Right lung (tissue), 5 donors: Measurements from ENCODE around the gene SDS. TPM values are rescaled to one million over a fixed set of nuclear protein-coding genes. Genes with fewer than 3 reads are reported as not detected.

ENCODE experiments used
- DNase-seq, 2 donors: peaks; one replicate each; pipeline ENCODE4 v3.0.0-alpha.2; 2013
- polyA plus RNA-seq, 5 donors: library from polyadenylated mRNA; unstranded; fragments of 120-200 nt; gene quantifications; one replicate each; pipeline versions ENCODE4 v1.2.1 to v1.2.3, GENCODE V29; 2013; ENCODE audit warnings: inconsistent platforms in 1 of 5, low replicate concordance in 1 of 5; ENCODE audit not compliant: insufficient read length in 5 of 5, insufficient read depth in 1 of 5

The SDS gene
- polyA plus RNA-seq, 5 donors = 0.17 to 0.40 (median 0.28) TPM; not detected in 1

DNA sequence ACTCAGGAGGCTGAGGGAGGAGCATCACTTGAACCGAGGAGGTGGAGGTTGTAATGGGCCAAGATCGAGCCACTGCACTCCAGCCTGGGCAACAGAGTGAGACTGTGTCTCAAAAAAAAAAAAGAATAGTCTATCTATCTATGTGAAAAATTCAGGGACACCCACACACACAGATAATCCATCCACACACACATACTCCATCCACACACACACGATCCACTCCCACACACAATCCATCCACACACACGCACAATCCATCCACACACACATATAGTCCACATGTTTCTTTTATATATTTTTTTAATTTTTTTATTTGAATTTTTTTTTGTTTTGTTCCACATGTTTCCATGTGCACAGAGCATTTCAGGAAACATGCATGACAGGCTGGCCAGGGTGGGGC is 3.3 kb downstream of the SDS start:
- DNase-seq = no peak

DNA sequence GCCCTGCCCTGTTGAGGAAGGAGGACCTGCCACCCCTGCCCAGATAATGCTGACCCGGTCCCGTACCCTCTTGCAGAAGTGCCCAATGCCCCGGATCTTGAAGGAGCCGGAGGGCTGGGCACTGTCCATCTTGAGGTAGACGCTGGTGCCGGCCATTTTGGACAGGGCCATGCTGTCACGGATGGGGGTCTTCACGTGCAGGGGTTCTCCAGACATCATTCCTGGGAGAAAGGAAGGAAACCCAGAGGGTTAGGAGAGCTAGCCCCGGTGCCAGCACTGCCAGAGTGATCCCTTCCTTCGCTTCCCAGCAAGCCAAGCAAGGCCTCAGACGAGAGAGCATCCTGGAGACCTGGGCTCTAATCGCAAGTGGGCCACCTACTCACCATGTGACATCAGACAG is 4.2 kb downstream of the SDS start:
- DNase-seq = no peak

DNA sequence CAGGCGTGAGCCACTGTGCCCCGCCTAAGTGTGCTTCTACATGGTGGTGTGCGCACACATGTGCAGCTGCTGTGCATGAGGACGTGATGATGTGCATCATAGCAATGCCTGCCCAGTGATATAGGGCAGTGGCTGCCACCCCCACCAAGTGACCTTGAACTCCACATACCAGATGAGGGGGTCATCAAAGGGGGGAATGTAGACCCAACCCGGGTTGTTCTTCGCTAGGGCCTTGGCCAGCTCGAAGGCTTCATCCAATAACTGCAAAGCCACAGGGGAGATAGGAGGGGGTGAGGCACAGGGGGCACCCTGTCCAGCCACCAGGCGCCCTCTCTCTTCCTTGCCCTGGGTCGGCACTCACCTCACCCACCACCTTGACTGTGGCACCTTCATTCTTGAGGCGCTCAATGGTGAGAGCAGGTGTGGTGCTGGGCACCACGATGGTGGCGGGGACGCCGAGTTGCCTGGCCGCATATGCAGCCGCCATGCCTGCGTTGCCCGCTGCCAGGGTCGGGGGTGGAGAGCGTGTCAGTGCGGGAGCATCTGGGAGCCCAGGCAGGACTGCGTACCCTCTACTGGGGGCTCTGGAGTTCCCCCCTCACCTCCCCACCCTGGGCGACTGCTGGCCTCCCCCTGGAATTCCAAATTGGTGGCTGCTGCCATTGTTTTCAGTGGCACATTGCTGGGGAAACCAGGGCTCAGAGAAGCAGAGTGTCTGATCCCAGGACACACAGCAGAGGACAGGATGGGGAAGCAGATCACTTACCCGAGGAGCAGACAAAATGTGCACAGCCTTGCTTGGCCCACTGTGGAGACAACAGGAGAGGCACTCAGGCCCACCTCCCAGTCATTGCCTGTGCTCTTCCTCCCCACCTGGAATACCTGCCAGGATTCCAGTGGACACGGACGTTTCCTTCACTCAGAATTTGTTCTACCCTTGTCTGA is 5.1 kb downstream of the SDS start:
- no peak for DNase-seq

DNA sequence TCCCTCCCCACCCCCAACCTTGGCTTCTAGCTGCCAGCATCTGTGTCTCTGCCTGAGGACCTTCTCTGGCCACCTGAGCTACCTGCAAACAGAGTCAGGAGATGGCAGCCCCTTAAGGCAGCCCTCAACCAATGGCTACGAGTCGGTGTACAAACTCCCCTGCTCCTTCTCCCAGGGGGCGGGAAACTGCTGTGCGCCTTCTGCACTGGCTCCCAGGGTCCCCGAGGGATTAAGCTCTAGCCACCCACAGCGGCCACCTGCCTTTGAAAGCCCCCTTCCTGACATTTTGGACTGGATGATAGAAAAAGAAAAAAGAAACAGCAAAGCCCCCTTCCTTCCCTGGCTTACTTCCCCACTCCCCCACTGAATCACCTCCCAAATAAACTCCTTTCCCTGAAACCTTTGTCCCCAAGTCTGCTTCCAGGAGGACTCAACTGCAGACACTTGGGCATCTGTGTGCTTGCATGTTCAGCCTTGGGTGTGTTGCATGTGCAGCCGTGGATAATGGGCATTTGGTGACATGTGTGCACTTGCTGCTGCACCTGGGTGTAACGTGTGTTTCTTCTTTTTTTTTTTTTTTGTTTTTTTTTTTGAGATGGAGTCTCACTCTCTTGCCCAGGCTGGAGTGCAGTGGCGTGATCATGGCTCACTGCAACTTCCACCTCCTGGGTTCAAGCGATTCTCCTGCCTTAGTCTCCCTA is 6.0 kb downstream of the SDS start:
- DNase-seq = no peak

DNA sequence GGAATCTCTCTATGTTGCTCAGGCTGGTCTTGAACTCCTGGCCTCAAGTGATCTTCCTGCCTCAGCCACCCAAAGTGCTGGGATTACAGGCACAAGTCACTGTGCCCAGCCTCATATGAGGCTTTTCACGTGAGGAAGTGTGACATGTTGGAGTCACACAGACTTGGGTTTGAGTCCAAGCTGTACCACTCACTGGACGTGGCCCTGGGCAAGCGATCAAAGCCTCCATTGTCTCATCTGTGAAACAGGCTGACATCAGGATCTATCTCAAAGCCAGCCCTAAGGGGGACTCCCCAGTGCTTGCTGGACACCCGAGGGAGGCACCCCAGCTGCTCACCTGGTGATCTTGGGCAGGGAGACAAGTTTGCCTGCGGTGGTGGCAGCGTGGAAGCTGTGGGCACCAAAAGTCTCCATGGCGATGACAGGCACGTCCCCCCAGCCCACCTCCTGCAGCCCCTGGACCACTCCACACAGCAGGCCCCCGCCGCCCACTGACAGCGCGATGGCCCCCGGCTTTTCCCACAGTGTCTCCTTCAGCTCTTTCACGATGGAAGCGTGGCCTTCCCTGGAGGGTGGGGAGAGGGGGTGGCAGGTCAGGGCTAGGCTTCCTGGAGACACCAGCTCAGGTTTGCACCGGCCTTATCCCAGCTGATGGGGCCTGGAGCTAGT is 6.7 kb downstream of the SDS start:
- DNase-seq = no peak

DNA sequence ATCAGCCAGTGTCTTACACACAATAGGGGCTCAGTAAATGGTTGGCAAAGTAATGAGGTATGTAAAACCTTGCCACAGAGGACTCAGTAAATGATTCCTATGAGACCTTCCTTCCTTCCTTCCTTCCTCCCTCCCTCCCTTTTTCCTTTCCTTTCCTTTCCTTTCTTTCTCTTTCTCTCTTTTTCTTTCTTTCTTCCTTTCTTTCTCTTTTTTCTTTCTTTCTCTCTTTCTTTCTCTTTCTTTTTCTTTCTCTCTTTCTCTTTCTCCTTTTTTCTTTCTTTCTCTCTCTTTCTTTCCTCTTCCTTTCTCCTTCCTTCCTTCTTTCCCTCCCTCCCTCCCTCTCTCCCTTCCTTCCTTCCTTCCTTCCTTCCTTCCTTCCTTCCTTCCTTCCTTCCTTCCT is 7.5 kb downstream of the SDS start:
- no peak for DNase-seq

DNA sequence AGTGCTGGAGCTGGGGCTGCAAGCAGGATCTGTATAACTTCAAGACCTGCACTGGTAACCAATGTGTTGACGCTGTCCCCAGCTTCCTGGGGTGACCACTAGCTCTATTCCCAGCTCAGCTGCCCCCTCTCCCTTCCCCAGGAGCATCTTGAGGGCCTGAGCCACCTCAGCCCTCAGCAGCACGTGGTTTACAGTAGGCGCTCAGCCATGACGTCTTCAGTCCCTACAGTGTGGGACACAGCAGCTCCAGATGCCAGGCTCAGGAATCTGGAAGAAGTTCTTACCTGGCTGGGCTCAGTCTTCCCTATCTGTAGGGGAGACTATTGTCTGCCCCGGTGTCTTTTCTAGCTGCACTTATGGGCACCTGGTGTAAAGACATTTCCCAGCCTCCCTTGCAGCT is 8.6 kb downstream of the SDS start:
- no peak for DNase-seq

DNA sequence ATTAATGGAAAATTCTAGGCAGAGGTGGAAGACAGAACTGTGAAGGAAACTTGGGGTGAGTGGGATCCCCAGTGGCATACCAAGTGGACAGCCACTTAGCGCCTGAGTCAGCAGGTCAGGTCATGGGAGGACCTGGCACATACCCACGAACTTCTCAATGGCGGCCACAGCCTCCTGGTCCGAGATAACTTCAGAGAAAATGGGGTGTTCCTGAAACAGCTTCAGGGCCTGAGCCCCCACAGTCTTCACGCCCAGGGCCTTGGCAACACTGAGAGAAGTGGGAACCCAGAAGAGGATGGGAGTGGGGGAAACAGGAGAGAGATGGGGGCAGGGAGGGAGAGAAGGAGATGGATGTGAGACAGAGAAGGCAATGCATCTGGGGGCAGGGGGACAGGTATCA is 9.9 kb downstream of the SDS start:
- no peak for DNase-seq

DNA sequence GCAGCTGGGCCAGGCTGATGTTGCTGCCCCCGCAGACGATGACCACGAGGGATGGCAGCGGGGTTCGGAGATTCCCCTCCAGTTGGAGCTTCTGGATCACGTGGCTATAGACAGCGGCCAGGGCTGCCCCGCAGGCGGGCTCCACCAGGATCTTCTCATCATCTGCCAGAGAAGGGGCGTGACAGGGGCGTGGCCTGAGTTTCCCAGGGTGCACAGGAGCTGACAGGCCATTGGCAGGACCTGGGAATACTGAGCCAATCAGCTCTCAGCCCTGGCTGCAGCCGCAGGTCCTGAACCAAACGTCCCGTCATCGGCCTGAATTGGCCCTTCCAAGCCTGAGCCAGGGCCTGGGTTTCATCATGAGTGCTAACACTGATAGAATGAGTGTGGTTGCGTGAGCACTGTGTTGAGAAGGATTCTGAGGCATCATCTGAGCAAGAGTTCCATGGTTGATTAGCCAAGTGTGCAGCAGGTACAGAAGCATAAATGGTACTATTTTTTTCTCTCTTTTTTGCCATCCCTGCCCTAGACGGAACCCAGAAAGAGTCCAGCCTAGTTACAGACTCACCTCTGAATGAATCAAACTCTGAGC is 10.6 kb downstream of the SDS start:
- DNase-seq = no peak

DNA sequence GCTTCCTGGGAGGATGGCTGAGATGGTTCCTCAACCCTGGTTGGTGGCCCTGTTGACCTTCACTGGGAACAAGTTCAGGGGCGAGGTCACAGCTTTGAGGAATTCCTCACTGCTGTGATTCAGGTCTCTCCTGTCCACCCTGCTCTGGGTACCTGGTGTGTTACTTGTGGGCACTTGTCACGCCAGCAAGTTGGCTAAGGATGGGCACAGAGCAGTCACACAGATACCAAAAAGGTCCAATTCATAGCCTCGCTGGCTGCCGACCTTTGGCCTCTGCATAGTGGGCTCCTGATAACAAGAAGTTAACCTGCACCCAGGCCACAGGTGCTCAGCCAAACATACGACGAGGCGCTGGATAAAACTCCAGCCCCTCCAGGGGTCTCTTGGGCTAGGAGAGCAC is 11.2 kb downstream of the SDS start:
- no peak for DNase-seq

DNA sequence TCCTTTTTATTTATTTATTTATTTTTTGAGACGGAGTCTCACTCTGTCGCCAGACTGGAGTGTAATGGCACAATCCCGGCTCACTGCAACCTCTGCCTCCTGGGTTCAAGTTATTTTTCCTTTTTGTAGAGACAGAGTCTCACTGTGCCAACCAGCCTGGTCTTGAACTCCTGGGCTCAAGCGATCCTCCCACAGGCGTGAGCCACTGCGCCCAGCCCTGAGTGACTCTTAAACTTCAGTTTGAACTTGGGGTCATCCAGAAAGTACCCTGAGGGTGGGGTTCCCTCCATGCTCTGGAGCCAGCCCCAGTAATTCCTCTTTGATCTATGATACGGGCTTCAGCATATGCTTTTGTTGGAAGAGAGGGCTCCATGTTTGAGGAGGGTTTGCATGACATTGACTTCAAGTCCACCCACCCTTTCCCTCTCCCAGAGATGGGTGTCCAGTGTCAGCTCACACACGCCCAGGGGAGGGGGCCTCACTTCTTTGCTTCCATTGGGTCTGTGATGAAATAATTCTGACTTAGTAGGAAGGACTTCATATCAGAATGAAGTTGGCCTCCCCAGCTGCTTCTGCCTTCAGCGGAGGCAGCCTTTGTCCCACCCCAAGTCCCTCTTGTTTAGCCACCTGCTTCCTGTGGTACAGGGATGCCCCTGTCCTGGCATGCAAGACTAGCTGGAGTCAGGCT is 11.9 kb downstream of the SDS start:
- no peak for DNase-seq

DNA sequence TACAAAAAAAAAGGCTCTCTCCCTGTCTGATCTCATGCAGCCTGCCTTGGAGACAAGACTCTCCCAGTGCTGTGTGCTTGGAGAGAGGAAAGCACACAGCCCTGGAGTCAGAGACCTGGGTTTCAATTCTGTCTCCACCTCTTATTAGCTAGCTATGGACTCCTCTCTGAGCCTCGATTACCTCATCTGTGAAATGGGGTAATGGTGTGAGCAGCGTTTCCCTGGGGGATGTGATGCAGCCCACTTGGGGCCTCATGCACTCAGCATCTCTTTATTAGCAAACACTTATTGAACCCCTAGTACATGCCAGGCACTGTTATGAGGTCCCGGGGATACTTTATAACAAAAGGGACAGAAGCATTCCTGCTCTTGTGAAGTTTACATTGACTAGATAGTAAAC is 12.5 kb downstream of the SDS start:
- DNase-seq = no peak

DNA sequence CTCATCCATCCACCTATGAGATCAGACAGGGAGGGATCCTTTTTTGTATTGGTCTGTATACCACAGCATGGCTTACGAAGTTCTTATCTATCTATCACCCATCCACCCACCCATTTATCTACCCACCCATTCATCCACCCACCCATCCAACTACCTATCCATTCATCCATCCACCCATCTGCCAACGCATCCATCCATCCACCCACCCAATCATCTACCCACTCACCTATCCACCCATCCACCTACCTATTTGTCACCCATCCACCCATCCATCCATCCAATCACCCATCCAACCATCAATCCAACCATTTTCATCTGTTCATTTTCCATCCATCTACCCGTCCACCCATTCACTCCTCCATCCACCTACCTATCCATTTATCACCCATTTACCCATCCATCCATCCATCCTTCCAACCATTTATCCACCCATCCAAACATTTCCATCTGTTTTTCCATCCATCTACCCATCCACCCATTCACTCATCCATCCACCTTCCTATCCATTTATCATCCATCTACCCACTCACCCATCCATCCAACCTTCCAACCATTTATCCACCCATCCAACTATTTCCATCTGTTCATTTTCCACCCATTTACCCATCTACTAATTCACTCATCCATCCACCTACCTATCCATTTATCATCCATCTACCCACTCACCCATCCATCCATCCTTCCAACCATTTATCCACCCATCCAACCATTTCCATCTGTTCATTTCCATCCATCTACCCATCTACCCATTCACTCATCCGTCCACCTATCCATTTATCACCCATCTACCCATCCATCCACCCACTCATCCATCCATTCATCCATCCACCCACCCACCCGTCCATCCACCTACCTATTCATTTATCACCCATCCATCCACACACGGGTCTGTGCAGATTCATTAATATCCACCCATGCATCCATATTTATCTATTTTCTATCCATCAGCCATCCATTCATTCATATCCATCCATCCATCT is 13.3 kb downstream of the SDS start:
- no peak for DNase-seq

DNA sequence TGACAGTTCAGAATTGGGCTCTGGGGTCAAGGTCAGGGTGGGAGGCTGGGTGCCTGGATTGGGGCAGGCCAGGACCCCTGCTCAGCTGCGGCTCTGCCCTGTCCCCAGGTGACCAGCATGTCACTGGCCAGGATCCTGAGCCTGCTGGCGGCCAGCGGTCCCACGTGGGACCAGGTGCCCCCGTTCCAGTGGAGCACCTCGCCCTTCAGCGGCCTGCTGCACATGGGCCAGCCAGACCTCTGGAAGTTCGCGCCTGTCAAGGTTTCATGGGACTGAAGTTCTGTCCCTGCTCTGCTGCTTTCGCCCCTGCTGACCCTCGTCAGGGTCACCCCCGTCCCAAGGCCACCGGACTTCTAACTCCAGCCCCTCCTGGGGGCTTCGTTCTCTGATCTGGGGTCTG is 15.3 kb downstream of the SDS start:
- DNase-seq = no peak

DNA sequence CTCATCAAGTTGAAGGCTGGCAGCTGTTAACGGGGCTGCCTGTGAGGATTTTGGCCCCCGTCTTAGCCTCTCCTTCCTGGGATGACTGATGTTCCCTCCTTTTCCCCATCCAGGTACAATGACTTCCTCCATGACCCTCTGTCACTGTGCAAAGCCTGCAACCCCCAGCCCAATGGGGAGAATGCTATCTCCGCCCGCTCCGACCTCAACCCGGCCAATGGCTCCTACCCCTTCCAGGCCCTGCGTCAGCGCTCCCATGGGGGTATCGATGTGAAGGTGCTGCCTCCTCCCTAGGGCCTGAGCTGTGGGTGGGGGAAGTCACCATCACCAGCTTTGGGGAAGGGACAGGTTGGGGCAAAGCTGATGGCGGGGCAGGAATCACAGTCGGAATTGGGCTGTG is 16.1 kb downstream of the SDS start:
- no peak for DNase-seq

DNA sequence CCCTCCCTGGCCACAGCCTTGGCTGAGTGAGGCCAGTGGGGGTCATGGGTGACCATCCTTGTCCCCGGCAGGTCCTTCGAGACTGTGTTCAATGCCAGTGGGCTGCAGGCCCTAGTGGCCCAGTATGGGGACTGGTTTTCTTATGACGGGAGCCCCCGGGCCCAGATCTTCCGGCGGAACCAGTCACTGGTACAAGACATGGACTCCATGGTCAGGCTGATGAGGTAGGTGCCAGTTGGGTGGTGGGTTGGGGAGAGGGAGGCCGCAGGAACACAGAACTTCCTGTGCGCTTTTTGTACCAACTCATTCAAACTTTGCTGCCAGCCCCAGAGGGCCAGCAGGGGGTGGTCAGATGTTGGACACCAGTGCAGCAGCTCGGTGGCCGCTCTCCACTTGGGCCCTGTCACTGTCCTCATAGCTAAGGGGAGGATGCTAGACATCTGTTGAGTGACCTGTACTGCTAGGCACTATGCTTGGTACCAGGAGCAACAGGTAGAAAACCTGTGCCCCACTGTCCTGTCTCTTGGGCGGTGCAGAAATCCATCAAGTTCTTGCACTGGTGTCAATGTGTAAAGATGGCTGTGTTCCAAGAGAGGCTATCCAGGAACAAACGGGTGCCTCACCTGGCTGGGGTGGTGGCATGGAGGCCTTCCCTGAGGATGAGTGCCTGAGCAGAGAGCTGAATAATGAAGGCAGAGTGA is 16.7 kb downstream of the SDS start:
- no peak for DNase-seq

DNA sequence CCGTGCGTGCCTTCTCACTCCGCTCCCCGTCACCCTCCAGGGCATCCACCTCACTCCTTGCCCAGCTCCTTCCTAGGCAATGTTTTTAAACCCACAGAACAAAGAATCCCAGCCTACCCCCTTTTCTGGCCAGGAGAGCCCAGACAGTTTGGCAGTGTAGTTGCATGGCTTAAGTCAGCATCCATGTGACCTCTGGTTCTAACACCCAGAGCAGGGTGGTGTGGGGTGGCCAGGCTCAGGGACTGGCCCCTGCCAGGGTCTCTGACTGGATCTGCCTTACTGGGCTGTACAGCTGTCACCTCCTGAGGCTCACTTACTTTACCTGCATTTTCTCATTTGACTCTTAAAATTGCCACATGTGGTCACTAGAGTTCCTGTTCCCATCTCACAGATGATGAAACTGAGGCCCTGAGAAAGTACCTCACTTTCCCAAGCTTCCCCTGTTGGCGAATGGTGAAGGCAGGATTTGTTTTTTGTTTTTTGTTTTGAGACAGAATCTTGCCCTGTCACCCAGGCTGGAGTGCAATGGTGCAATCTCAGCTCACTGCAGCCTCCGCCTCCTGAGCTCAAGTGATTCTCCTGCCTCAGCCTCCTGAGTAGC is 18.3 kb downstream of the SDS start:
- DNase-seq = no peak

DNA sequence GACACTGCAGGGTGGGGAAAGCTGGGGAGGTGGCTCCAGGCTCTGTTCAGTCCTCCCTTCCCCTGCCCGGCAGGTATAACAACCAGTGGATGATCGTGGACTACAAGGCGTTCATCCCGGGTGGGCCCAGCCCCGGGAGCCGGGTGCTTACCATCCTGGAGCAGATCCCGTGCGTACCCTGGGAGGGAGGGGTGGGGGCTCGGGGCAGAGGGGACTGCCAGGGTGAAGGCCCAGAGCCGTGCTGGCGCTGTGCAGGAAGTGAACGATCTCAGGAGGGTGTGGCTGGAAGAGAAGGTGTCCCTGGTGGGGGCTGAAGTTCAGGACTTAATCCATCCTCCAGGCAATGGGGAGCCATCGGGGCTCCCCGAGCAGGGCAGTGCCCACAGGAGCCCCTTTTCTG is 18.9 kb downstream of the SDS start:
- no peak for DNase-seq

DNA sequence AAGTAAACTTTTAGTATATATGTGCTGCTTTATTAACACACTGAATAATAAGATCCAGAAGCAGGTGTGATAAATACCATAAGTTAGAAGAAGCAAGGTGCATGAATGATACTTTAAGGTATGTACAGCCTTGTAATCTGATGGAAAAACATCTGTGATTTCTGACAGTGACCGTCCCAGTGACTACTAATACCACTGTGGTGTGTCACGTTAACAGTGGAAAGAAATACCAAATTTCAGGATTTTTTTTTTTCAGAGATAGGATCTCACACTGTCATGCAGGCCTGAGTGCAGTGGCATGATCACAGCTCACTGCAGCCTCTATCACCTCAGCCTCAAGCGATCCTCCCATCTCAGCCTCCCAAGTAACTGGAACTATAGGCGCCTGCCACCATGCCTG is 21.5 kb downstream of the SDS start:
- no peak for DNase-seq
